ENCODE data around the gene AUTS2.

The AUTS2 gene

GRCh38 chr7:69935107-69935506, 336.8 kb downstream of the AUTS2 start:
- H3K4me3 ChIP-seq (ENCODE audit: low read depth, low read length) = no peak overlapping the region
- no peak for TF ChIP-seq CTCF (IDR thresholded peaks at IDR 0.05; ENCODE audit: control insufficient read depth, extremely low read depth, insufficient read depth)
- no peak for DNase-seq (ENCODE audit: low read depth)

GRCh38 chr7:69937097-69937496, 338.8 kb downstream of the AUTS2 start:
- H3K4me3 ChIP-seq (ENCODE audit: low read depth, low read length) = no peak overlapping the region
- TF ChIP-seq CTCF (IDR thresholded peaks at IDR 0.05; ENCODE audit: control insufficient read depth, extremely low read depth, insufficient read depth) = no peak
- DNase-seq (ENCODE audit: low read depth) = no peak

GRCh38 chr7:69939317-69939716, 341.0 kb downstream of the AUTS2 start:
- DNase-seq (ENCODE audit: low read depth) = no peak
- TF ChIP-seq CTCF (IDR thresholded peaks at IDR 0.05; ENCODE audit: control insufficient read depth, extremely low read depth, insufficient read depth) = no peak
- H3K4me3 ChIP-seq (ENCODE audit: low read depth, low read length) = no peak overlapping the region

GRCh38 chr7:69941077-69941651, 342.9 kb downstream of the AUTS2 start:
- TF ChIP-seq CTCF (IDR thresholded peaks at IDR 0.05; ENCODE audit: control insufficient read depth, extremely low read depth, insufficient read depth) = no peak
- DNase-seq (ENCODE audit: low read depth) = no peak

GRCh38 chr7:69942573-69942972, 344.3 kb downstream of the AUTS2 start:
- TF ChIP-seq CTCF (IDR thresholded peaks at IDR 0.05; ENCODE audit: control insufficient read depth, extremely low read depth, insufficient read depth) = no peak
- no peak for DNase-seq (ENCODE audit: low read depth)
- H3K4me3 ChIP-seq (ENCODE audit: low read depth, low read length) = no peak overlapping the region

More at GRCh38 chr7:69941077-69941651, 342.9 kb downstream of the AUTS2 start:
- no peak overlapping the region for H3K4me3 ChIP-seq (ENCODE audit: low read depth, low read length)

GRCh38 chr7:69946901-69947300, 348.6 kb downstream of the AUTS2 start:
- TF ChIP-seq CTCF (IDR thresholded peaks at IDR 0.05; ENCODE audit: control insufficient read depth, extremely low read depth, insufficient read depth) = no peak

GRCh38 chr7:69947998-69948397, 349.7 kb downstream of the AUTS2 start:
- no peak for DNase-seq (ENCODE audit: low read depth)
- TF ChIP-seq CTCF (IDR thresholded peaks at IDR 0.05; ENCODE audit: control insufficient read depth, extremely low read depth, insufficient read depth) = no peak

More at GRCh38 chr7:69946901-69947300, 348.6 kb downstream of the AUTS2 start:
- DNase-seq (ENCODE audit: low read depth) = no peak
- H3K4me3 ChIP-seq (ENCODE audit: low read depth, low read length) = no peak overlapping the region

More at GRCh38 chr7:69947998-69948397, 349.7 kb downstream of the AUTS2 start:
- H3K4me3 ChIP-seq (ENCODE audit: low read depth, low read length) = no peak overlapping the region

Measured in LNCaP clone FGC (cell line).